GM19351 (cell line): ENCODE data around the gene WHRN.

Experiments
- ATAC-seq: cut with Tn5 transposase; IDR thresholded peaks from one replicate; pipeline ENCODE4 v1.9.1; 2021; ENCODE audit warnings: mild to moderate bottlenecking, moderate library complexity; ENCODE audit not compliant: unreplicated experiment

WHRN gene

GRCh38 chr9:114370251-114370967, 134.9 kb downstream of the WHRN start:
- ATAC-seq = no peak

DNA sequence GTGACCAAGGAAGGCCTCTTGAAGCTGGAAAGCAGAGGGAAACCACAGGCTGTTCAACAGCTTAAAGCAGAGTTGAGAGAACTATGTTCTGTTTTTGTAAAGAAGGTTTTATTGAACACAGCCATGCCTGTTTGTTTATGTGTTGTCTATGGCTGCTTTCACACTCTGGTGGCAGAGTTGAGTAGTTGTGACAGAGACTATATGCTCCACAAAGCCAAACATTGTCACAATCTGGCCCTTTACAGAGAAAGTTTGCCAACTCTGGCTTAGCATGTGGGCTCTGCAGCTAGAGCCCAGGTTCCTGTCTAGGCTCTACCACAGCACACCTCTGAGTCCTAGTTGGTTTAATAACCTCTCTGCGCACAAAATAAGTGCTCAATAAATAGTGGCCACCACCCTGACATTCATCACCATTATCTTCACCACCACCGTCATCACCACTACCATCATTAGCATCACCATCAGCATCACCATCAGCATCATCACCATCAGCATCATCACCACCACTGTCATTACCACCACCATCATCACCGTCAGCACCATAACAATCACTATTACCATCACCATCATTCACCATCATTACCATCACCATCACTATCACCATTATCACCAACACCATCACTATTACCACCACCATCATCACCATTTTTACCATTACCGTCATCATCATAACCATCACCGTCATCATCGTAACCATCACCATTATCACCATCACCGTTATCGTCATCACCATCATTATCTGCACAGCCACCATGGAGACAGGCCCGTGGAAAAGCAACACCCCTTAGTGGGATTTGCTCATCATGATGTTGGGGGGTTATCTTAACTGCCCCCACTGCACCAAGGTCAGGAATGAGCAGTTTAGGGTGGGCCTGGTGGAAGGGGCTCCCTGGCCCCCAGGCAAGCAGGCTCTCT, 135.8 kb downstream of the WHRN start:
- ATAC-seq = no peak

GRCh38 chr9:114367772-114368569, 137.3 kb downstream of the WHRN start:
- no peak for ATAC-seq

- no peak for ATAC-seq
These were observed 137.9 kb downstream of the WHRN start for GRCh38 chr9:114367366-114367765.

DNA sequence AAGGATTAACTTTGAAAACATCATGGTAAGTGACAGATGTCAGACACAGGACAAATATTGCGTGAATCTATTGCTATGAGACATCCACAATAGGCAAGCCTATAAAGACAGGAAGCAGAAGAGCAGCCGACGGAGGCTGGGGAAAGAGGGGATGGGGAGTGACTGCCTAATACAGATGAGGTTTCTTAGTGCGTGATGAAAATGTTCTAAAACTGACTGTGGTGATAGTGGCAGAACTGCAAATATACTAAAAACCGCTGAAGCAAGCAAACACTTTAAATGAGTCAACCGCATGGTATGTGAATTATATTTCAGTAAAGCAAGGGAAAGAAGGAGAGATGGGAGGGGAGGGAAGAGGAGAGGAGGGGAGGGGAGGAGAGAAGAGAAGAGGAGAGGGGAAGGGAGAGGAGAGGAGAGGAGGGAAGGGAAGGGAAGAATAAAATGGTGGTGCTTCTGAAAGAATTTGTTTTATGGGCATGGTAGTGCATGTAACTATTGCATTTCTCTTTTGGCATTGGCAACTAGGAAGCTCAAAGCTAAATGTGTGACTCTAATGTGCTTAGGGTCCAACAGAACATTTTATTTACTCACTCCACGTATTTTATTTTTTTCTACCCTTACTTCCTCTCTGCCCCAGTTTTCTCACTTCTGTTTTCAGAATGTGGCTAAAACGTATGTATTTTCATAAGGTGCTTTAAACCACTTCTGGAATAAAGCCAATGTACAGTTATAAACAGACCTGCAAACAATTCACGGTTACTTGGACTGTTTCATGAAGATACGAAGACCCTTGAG, 138.7 kb downstream of the WHRN start:
- ATAC-seq = peak; percentile 58

GRCh38 chr9:114365194-114365593, 140.1 kb downstream of the WHRN start:
- no peak for ATAC-seq

DNA sequence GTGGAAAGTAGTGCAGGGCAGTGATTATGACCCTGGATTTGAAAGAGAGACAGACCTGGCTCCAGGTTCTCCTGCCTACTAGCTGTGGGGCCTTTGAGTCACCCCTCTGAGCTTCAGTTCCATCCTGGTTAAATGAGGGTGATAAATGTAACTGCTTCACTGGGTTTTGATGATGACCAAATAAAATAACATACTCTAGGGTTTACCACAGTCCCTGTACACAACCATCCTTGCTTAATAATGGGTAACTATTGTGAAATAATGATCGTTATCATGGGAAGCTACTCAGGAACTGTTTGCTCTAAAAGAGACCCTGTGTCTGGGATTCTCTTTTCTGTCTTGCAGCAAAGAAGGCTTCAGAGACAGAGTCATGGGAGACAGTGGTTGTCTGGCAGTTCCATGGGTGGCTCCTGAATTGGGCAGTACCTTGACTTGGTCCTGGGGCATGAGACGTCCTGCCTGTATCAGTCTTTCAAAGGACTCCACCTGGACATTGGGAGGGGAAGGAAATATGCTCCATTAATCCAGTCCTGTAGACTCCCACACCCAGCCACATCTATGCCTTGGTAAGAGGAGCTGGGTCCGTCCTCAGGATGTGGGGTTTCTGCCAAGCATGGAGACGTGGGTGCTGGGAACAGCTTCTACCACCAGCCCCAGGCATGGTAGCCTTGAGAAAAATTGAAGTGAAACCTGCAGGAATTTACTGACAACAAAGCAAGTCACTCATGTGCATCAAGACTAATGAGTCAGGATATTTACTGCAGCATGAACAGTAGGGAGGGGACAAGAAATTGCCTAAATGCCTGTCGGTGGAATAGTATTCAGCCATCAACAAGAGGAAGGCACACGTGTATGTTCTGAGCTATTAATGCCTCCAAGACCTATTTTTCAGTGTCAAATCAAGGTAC, 140.9 kb downstream of the WHRN start:
- no peak for ATAC-seq

DNA sequence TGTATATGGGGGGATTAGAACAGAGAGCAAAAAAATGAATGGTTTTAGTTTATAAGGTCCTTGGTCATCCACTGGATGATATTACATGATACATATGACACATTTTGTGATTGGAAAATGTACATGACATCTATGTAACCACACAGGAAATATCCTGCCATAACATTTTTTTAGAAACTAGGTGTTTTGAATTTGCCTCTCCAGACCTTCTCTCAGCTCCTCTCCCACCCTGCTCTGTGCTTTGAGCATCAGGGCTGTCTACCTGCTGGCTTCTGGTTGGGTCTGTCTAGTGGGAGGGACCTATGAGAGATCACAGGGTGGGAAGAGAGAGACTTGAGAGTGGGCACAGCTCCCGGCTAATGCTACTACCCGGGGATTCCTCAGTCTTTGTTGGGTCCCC, 141.8 kb downstream of the WHRN start:
- ATAC-seq = no peak

- ATAC-seq = no peak
These were observed 142.9 kb downstream of the WHRN start for GRCh38 chr9:114362394-114362793.

GRCh38 chr9:114361542-114361941, 143.7 kb downstream of the WHRN start:
- ATAC-seq = no peak

DNA sequence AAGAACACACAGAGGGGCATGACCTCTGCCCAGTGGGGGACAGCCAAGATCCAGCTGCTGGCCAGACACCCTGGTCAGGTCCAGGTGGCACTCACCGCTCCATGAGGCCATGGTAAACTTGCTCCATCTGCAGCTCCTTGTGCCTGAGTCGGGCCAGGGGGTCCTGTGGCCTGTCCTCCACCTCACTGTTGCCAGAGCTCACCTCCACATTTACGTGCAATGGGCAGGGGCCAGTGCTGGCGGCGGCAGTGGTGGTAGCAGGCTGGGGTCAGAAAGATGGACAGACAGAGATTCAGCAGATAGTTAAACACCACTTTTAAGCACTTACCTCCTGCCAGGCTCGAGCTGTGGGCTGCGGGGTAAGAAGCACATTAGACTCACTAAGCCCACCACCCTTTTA, 145.5 kb downstream of the WHRN start:
- ATAC-seq = no peak

DNA sequence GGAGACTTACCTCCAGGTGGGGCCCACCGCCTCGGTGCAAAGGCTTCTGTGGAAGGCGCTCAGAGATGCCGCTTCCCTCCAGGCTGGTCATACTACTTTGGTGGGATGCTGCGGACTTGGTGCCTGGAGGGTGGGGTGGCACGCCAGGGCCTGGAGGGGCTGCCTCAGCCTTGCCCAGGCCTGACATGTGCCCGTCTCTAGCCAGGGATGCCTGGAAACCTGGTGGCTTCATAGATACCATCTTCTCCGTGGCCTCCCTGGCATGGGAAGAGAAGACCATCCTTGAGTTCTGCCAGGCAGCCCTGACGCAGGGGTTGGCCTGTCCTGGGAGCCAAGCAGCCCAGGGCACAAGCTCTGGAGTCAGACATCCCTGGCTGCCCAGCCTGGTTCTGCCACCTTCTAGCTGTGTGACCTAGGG, 147.4 kb downstream of the WHRN start:
- no peak for ATAC-seq

DNA sequence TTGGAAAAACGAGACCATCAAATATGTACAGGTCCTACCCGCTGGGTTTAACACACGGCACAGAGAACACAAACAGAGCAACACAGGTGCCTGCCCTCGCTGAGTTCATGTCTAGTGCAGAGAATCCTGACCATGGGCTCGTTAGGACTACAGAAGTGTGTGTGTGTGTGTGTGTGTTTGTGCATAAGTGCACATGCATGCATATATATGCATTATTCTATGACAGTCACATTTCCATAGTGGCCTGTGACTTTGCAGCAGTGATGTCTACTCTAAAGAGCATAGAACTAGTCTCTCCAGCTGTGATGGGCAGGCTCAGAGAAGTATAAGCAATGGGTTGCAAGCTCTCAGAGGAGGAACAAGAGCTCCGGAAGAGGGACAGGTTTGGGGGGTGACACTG, 147.9 kb downstream of the WHRN start:
- no peak for ATAC-seq

DNA sequence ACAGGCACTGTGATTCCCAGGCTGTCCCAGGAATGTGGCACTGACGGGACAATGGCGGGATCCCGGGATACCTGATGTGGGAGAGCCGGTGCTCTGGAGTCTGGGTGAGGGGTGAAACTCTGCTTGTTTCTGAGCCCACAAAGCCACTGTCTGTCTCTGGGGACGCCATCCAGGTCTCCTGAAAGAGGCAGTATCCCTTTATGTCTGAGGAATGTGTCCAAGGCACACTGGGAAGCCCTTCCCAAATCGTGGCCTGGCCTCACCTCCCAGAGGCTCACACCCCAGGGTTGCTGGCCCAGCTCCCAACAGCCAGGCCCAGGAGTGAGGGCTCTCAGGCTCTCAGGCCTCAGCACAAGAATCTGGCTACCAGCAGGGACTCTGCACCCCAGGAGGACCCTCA, 148.5 kb downstream of the WHRN start:
- no peak for ATAC-seq

DNA sequence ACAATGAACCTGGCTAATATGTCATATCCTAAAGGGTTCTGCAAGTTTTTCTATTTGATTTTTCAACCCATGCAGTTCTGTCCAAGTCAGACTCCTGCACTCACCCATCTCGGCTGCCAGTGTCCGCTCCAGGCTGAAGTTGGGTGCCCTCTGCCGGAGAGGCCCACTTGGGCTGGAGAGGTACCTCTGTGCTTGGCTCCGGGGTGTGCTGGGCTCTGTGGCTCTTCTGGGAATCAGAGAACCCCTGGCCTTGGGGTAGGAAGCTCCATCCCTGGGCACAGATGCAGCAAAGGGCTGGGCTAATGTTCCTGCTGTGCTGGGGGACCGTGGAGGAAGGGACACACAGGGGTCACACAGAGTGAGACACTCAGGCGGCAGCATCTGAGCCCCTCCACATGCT, 149.5 kb downstream of the WHRN start:
- no peak for ATAC-seq
